K562 (cell line): ENCODE data around the gene ATP4B. TPM values are rescaled to one million over a fixed set of nuclear protein-coding genes. Genes with fewer than 3 reads are reported as not detected.

Experiments
- CLOCK ChIP-seq: fragments of 250-450 bp; sonication (Bioruptor Pico); IDR thresholded peaks from 2 replicates; pipeline ENCODE4 v1.4.0; 2020; ENCODE audit warnings: mild to moderate bottlenecking, moderate library complexity, borderline replicate concordance
- CTCF ChIP-seq, 3 experiments: IDR thresholded peaks in 2 of 3; conservative IDR thresholded peaks in 1 of 3; 2 replicates each; pipeline ENCODE4 v1.5.1; 2011 to 2012; ENCODE audit warnings: low read length in 3 of 3, mild to moderate bottlenecking in 3 of 3, control low read depth in 2 of 3, improper control_type of control experiment in 1 of 3, inconsistent platforms in 1 of 3, low read depth in 1 of 3, mixed read lengths in 1 of 3, moderate library complexity in 1 of 3; ENCODE audit not compliant: insufficient read depth in 2 of 3
- CXXC5 ChIP-seq: fragments of 250-450 bp; sonication (Bioruptor Pico); IDR thresholded peaks from 2 replicates; pipeline ENCODE4 v1.8.0; 2022; ENCODE audit warnings: inconsistent platforms, mild to moderate bottlenecking, moderate library complexity
- E2F1 ChIP-seq: sonication (generic); formaldehyde crosslinking; IDR thresholded peaks from 2 replicates; pipeline ENCODE4 v1.8.1; 2023; ENCODE audit warnings: mild to moderate bottlenecking, missing genetic modification reagents, moderate library complexity
- ELK1 ChIP-seq: sonication (generic); formaldehyde crosslinking; IDR thresholded peaks from 2 replicates; pipeline ENCODE4 v1.8.1; 2022; ENCODE audit warnings: missing genetic modification reagents
- HMG20B ChIP-seq: fragments of 250-450 bp; sonication (Bioruptor Pico); IDR thresholded peaks from 2 replicates; pipeline ENCODE4 v1.5.0; 2021; ENCODE audit warnings: mild to moderate bottlenecking
- HMGXB4 ChIP-seq: sonication (generic); formaldehyde crosslinking; IDR thresholded peaks from 2 replicates; pipeline ENCODE4 v1.8.1; 2023; ENCODE audit warnings: mild to moderate bottlenecking, missing genetic modification reagents
- KDM5B ChIP-seq: fragments of 200-600 bp; sonication (generic); IDR thresholded peaks from 2 replicates; pipeline ENCODE4 v1.6.1; 2012; ENCODE audit warnings: low read depth, mild to moderate bottlenecking, moderate library complexity, low read length, control low read depth, inconsistent platforms; ENCODE audit not compliant: insufficient replicate concordance
- NFRKB ChIP-seq: fragments of 450-650 bp; IDR thresholded peaks from 2 replicates; pipeline ENCODE4 v1.6.1; 2016; ENCODE audit warnings: low read depth
- PHB2 ChIP-seq: fragments of 450-650 bp; IDR thresholded peaks from 2 replicates; pipeline ENCODE4 v1.6.1; 2017; ENCODE audit warnings: low read depth
- RBBP5 ChIP-seq: fragments of 200-600 bp; sonication (generic); IDR thresholded peaks from 2 replicates; pipeline ENCODE4 v1.6.1; 2012; ENCODE audit warnings: borderline replicate concordance, mild to moderate bottlenecking, low read length, control low read depth, inconsistent platforms; ENCODE audit not compliant: insufficient read depth, poor library complexity, severe bottlenecking
- ZBTB5 ChIP-seq: fragments of 450-650 bp; IDR thresholded peaks from 2 replicates; pipeline ENCODE4 v1.6.1; 2017; ENCODE audit warnings: antibody characterized with exemption
- polyA plus RNA-seq, 8 experiments: library from polyadenylated mRNA; depleted of rRNA in 4 of 8; stranded (reverse) in 5 of 8; unstranded in 3 of 8; fragments of >200 nt; fragmentation: Nextera tagmentation in 2 of 8; fragmentation: Illumina TruSeq in 1 of 8; extraction: Ambion mirVana in 2 of 8; extraction: Trizol in 1 of 8; gene quantifications; 2 replicates each; pipeline versions ENCODE4 v1.2.1 to v1.2.3, GENCODE V29; 2011 to 2014; ENCODE audit warnings: inconsistent platforms in 1 of 8, missing spikeins in 1 of 8
- total RNA-seq, 7 experiments: library from RNA; depleted of rRNA in 6 of 7; stranded (reverse); fragments of >200 nt in 6 of 7; fragmentation: Illumina TruSeq in 2 of 7; extraction: Trizol in 2 of 7; gene quantifications; 2 replicates each; pipeline versions ENCODE4 v1.2.1 to v1.2.3, GENCODE V29; 2011 to 2021; ENCODE audit warnings: low replicate concordance in 1 of 7

ATP4B gene
- total and polyA plus RNA-seq, 9 of the 15 experiments (the other 6 are each of a cell fraction or from before 2014, with no cell fraction given) = not detected

- no peak for TF ChIP-seq CTCF (IDR thresholded peaks at IDR 0.05 in 2 of 3, conservative IDR thresholded peaks at IDR 0.05 in 1 of 3; ENCODE audit: insufficient read depth in 2 of 3, low read depth in 1 of 3, low read length in 3 of 3)
- TF ChIP-seq PHB2 = no peak
- TF ChIP-seq HMGXB4 (CRISPR knock-in tag) = no peak
- no peak for TF ChIP-seq E2F1 (CRISPR knock-in tag)
- no peak for TF ChIP-seq CXXC5 (CRISPR knock-in tag)
- TF ChIP-seq CLOCK = no peak
- no peak for TF ChIP-seq RBBP5
- TF ChIP-seq NFRKB = no peak
- TF ChIP-seq KDM5B = no peak
- TF ChIP-seq ELK1 (CRISPR knock-in tag) = no peak
- TF ChIP-seq ZBTB5 = no peak
- TF ChIP-seq HMG20B (CRISPR knock-in tag) = no peak
These were observed 40.0 kb downstream of the ATP4B start (continued) for GRCh38 chr13:113617961-113618360.
